ENCODE results near the gene MBL2.

The MBL2 gene

GRCh38 chr10:52759154-52759553, 13.4 kb downstream of the MBL2 start:
- no peak overlapping the region for H3K27ac ChIP-seq
- no peak overlapping the region for H3K4me3 ChIP-seq
- DNase-seq (ENCODE audit: low spot score), result no peak
- TF ChIP-seq, protein P1, sequence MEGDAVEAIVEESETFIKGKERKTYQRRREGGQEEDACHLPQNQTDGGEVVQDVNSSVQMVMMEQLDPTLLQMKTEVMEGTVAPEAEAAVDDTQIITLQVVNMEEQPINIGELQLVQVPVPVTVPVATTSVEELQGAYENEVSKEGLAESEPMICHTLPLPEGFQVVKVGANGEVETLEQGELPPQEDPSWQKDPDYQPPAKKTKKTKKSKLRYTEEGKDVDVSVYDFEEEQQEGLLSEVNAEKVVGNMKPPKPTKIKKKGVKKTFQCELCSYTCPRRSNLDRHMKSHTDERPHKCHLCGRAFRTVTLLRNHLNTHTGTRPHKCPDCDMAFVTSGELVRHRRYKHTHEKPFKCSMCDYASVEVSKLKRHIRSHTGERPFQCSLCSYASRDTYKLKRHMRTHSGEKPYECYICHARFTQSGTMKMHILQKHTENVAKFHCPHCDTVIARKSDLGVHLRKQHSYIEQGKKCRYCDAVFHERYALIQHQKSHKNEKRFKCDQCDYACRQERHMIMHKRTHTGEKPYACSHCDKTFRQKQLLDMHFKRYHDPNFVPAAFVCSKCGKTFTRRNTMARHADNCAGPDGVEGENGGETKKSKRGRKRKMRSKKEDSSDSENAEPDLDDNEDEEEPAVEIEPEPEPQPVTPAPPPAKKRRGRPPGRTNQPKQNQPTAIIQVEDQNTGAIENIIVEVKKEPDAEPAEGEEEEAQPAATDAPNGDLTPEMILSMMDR (IDR thresholded peaks at IDR 0.05), result no peak

- no peak for DNase-seq (ENCODE audit: low spot score)
- H3K4me3 ChIP-seq, result no peak overlapping the region
- H3K27ac ChIP-seq, result no peak overlapping the region
- TF ChIP-seq, protein P1 (IDR thresholded peaks at IDR 0.05), result no peak
These were observed 14.2 kb downstream of the MBL2 start for GRCh38 chr10:52758406-52758805.

GRCh38 chr10:52757773-52758172, 14.8 kb downstream of the MBL2 start:
- no peak for DNase-seq (ENCODE audit: low spot score)
- Histone ChIP-seq H3K4me3 (no peak overlapping the region), H3K27ac (no peak overlapping the region)
- TF ChIP-seq, protein P1 (IDR thresholded peaks at IDR 0.05), result no peak

DNA sequence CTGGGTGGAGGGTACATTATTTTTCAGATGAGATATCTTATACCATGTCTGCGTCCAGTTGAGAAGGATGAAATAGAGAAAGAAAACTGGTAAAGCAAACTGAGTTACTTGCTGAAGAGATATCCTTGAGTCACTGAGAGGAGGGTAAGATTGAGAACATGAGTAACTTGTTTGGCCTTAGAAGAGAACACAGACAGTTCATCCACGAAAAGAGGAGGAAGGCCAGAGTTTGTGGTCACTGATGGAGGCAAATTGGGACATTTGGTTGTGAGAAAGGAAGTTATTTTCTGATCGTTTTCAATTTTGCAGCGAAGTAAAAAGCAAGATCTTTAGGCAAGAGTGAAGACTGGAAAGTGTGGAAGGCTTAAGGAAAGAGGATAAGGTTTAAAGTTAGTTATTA, 15.6 kb downstream of the MBL2 start:
- DNase-seq (ENCODE audit: low spot score), result no peak
- Histone ChIP-seq H3K27ac (peak overlapping the region in 1 of 2 donors; percentile 22), H3K4me3 (no peak overlapping the region)
- TF ChIP-seq, protein P1 (IDR thresholded peaks at IDR 0.05), result no peak

DNA sequence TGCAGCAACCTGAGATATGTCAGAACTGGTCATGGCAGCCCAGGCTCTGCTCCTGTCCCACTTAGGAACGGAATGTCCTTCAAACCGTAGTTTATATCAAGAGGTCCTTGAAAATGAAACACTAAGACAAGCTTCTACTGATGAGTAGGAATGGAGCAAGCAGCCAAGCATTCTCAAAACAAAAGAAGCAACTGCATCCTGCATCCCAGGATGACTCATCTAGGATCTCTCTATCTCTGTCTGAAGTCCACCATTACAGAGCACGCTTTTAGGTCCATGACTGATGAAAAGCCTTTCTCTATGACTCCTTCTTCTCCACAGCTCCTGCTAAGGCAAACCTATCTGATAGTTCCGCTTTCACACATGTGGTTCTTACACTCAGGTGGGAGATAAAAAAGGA, 16.3 kb downstream of the MBL2 start:
- Histone ChIP-seq H3K4me3 (no peak overlapping the region), H3K27ac (peak overlapping the region in 1 of 2 donors; percentile 22)
- DNase-seq (ENCODE audit: low spot score), result no peak
- TF ChIP-seq, protein P1 (IDR thresholded peaks at IDR 0.05), result no peak

- no peak for DNase-seq (ENCODE audit: low spot score)
- no peak overlapping the region for H3K4me3 ChIP-seq
- no peak overlapping the region for H3K27ac ChIP-seq
- TF ChIP-seq, protein P1 (IDR thresholded peaks at IDR 0.05), result no peak
These were observed 17.1 kb downstream of the MBL2 start for GRCh38 chr10:52755297-52756062.

DNA sequence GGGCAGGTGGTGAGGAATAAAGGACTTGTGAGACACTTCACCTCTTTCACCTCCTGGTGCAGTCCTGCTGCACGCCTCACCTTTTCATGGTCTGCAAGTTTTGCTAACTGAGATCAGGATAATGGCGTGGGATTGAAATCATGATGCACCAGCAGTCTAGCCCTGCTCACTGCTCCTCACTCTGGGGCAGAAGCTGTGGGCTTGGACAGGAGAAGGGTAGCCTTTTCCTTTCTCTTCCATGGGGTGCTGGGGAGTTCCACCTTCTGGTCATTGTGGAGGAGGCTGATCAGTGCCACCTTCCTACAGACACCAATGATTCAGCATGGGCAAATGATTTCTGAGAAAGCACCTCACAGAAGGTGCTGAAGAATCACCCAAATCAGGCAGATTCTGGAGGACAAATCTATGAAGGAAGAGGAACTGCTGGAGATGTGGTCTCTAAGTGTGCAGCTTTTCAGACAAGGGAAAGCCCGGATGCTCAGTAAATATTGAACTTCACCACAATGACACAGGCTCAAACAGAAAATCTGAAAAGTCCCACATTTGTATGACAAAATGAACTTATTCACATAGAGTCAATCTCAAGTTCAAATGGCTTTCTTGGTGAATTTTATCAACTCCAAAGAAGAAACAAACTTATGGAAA, 19.7 kb downstream of the MBL2 start:
- H3K4me3 ChIP-seq, result no peak overlapping the region
- no peak overlapping the region for H3K27ac ChIP-seq
- TF ChIP-seq, protein P1 (IDR thresholded peaks at IDR 0.05), result no peak
- no peak for DNase-seq (ENCODE audit: low spot score)

Data from coronary artery (tissue), 2 donors.